ENCODE measurements around the gene FLOT1. TPM values are rescaled to one million over a fixed set of nuclear protein-coding genes. Genes with fewer than 3 reads are reported as not detected.

FLOT1 gene
- total RNA-seq, 1 experiment from 2014 or later, result 111 TPM

GRCh38 chr6:30730601-30731435 lies 11.7 kb downstream of the FLOT1 start:
- Mint-ChIP-seq H3K27ac (peak overlapping the region in 2 of 3 experiments; percentile 38 to 46; a peak in 3 of 7 replicates), H3K4me1 (peaks cover 2% of the 10 kb centered on the region in 2 experiments; a peak in 1 of 4 replicates), H3K27me3 (ENCODE audit: low read depth) (peaks cover 3% of the 10 kb centered on the region; the same call in 1 of the 2 replicates), H3K4me3 (no peak overlapping the region), H3K36me3 (ENCODE audit: insufficient read depth in 1 of 3, low read depth in 3 of 3) (peaks cover 23 to 71% (median 46%) of the 10 kb centered on the region in 3 experiments), H3K9me3 (no peaks in the 10 kb centered on the region)
- Histone ChIP-seq H4K5ac (ENCODE audit: insufficient read length, low read depth, low read length) (no peak overlapping the region), H2BK15ac (ENCODE audit: low read depth, low read length) (no peak overlapping the region), H3K27ac (ENCODE audit: insufficient read length, low read depth, low read length) (no peak overlapping the region), H2AK5ac (ENCODE audit: insufficient read length, low read length) (no peak overlapping the region), H3K9me3 (ENCODE audit: control insufficient read depth, low read depth, low read length) (no peaks in the 10 kb centered on the region), H3T11ph (ENCODE audit: low read length) (no peak overlapping the region), H3K4ac (ENCODE audit: low read depth, low read length) (no peak overlapping the region), H3K23ac (ENCODE audit: insufficient read length, low read depth, low read length) (no peak overlapping the region), H3K9ac (ENCODE audit: extremely low read depth, insufficient read length, low read length) (no peak overlapping the region), H3K56ac (ENCODE audit: insufficient read length, low read depth, low read length) (no peak overlapping the region), H3K18ac (ENCODE audit: insufficient read length, low read depth, low read length) (no peak overlapping the region), H3K4me1 (ENCODE audit: insufficient read depth, low read length) (no peaks in the 10 kb centered on the region), H3K14ac (ENCODE audit: insufficient read depth, low read length) (no peak overlapping the region), H4K20me1 (ENCODE audit: control insufficient read depth, insufficient read depth, insufficient read length) (no peaks in the 10 kb centered on the region), H3K27me3 (ENCODE audit: insufficient read depth, low read length) (no peaks in the 10 kb centered on the region), H4K8ac (replicated peaks; ENCODE audit: insufficient read length, low read depth, low read length) (no peak overlapping the region), H3K79me2 (ENCODE audit: insufficient read depth, low read length) (no peaks in the 10 kb centered on the region), H3K4me2 (ENCODE audit: insufficient read depth, insufficient read length, low read length) (no peak overlapping the region), H2AFZ (ENCODE audit: low read length) (no peak overlapping the region), H4K91ac (ENCODE audit: insufficient read length, low read depth, low read length) (no peak overlapping the region), H2BK120ac (ENCODE audit: low read depth, low read length, poor library complexity, severe bottlenecking) (no peak overlapping the region), H3K79me1 (ENCODE audit: insufficient read depth, low read depth, low read length, poor library complexity, severe bottlenecking) (no peaks in the 10 kb centered on the region), H2BK12ac (ENCODE audit: insufficient read length, low read depth, low read length) (no peak overlapping the region), H2BK20ac (ENCODE audit: low read depth, low read length, poor library complexity, severe bottlenecking) (no peak overlapping the region), H2BK5ac (ENCODE audit: insufficient read length, low read length) (no peak overlapping the region), H3K23me2 (ENCODE audit: insufficient read length, low read depth, low read length, poor library complexity, severe bottlenecking) (no peaks in the 10 kb centered on the region)
- WGBS (ENCODE audit: extremely low coverage, insufficient read length, low lambda C conversion rate), result no CpG with 5 or more reads among the region's 30 CpGs
- peak; percentile 92 for DNase-seq
- TF ChIP-seq CTCF (conservative IDR thresholded peaks at IDR 0.05), result peak; percentile 71

Measured in H9 (cell line).